K562 (cell line): ENCODE results near the gene YPEL3. TPM values are rescaled to one million over a fixed set of nuclear protein-coding genes. Genes with fewer than 3 reads are reported as not detected.

Source experiments
- ATAC-seq: fragments of 200-7000 bp; cut with Tn5 transposase; 3 replicates; pipeline ENCODE4 v1.9.1; 2020; ENCODE audit warnings: moderate library complexity
- BruUV-seq: library from RNA; stranded (reverse); fragments of 400-500 nt; replicated peaks from 2 replicates; lab custom pipeline; 2021; lab: Mats Ljungman, UMichigan
- CTCF ChIA-PET: fragments of 300-600 bp; formaldehyde crosslinking; extraction: SDS; loops from one replicate; lab custom pipeline; 2021; ENCODE audit warnings: low intra/inter-chr PET ratio; lab: Yijun Ruan, JAX
- POLR2A ChIA-PET: fragments of 300-600, 350-650 bp; sonication (Branson Sonifier 250); formaldehyde crosslinking; extraction: SDS; loops from one replicate; lab custom pipeline; 2021; ENCODE audit warnings: antibody characterized with exemption, inconsistent platforms; lab: Yijun Ruan, JAX
- DNase-seq, 4 experiments: peaks; one replicate each; pipeline versions ENCODE4 v3.0.0 to v3.0.0-alpha.2; 2011 to 2018; ENCODE audit warnings: low spot score in 3 of 4, mixed read lengths in 3 of 4; ENCODE audit errors: extremely low read depth in 1 of 4
- FAIRE-seq: peaks from 2 replicates; lab custom pipeline; 2011; peaks lifted over from hg19 to GRCh38; lab: Jason Lieb, UNC
- H2AFZ ChIP-seq: 2 replicates; pipeline ENCODE4 v1.6.0; 2011; ENCODE audit warnings: low read depth, low read length, control low read depth, inconsistent platforms
- H3K27ac ChIP-seq: fragments of 200-600 bp; 3 replicates; pipeline ENCODE4 v1.8.0; 2011; ENCODE audit warnings: low read depth, mild to moderate bottlenecking, control low read depth, inconsistent platforms, low read length, moderate library complexity, mixed read lengths; ENCODE audit errors: extremely low read depth
- H3K27me3 ChIP-seq, 2 experiments: fragments of 300-600 bp in 1 of 2; 2 replicates in 1 of 2; 3 replicates in 1 of 2; pipeline versions ENCODE4 v1.6.0 to v1.8.0; 2011; ENCODE audit warnings: inconsistent platforms in 2 of 2, low read length in 2 of 2, mild to moderate bottlenecking in 1 of 2, mixed read lengths in 1 of 2, moderate library complexity in 1 of 2; ENCODE audit not compliant: control insufficient read depth in 2 of 2, insufficient read depth in 2 of 2
- H3K36me3 ChIP-seq: fragments of 300-600 bp; 3 replicates; pipeline ENCODE4 v1.8.0; 2011; ENCODE audit warnings: mild to moderate bottlenecking, low read length, inconsistent platforms; ENCODE audit not compliant: control insufficient read depth, insufficient read depth
- H3K4me1 ChIP-seq, 2 experiments: fragments of 200-600 bp in 1 of 2; replicated peaks in 1 of 2; 2 replicates in 1 of 2; 3 replicates in 1 of 2; pipeline versions ENCODE4 v1.5.1 to v1.8.0; 2011; ENCODE audit warnings: inconsistent platforms in 2 of 2, low read length in 2 of 2, mild to moderate bottlenecking in 1 of 2, mixed read lengths in 1 of 2, moderate library complexity in 1 of 2; ENCODE audit not compliant: control insufficient read depth in 2 of 2, insufficient read depth in 2 of 2
- H3K4me2 ChIP-seq: 2 replicates; pipeline ENCODE4 v1.6.1; 2011; ENCODE audit warnings: low read length, control low read depth, inconsistent platforms, mixed read lengths; ENCODE audit not compliant: insufficient read depth
- H3K4me3 ChIP-seq: fragments of 200-600 bp; sonication (generic), shearing (Covaris generic); 2 replicates; pipeline ENCODE4 v1.5.1; 2016; ENCODE audit warnings: control low read depth, inconsistent platforms
- H3K79me2 ChIP-seq: fragments of 200-600 bp; 3 replicates; pipeline ENCODE4 v1.8.0; 2011; ENCODE audit warnings: low read length, inconsistent platforms; ENCODE audit not compliant: control insufficient read depth, insufficient read depth
- H3K9ac ChIP-seq, 2 experiments: 2 replicates each; pipeline versions ENCODE4 v1.6.0 to v1.6.1; 2011; ENCODE audit warnings: low read depth in 2 of 2, low read length in 2 of 2, control low read depth in 1 of 2, inconsistent platforms in 1 of 2, mild to moderate bottlenecking in 1 of 2, mixed read lengths in 1 of 2; ENCODE audit not compliant: insufficient read depth in 1 of 2
- H3K9me1 ChIP-seq: one replicate; pipeline ENCODE4 v1.6.0; 2011; ENCODE audit warnings: inconsistent platforms, mild to moderate bottlenecking, low read length, moderate library complexity; ENCODE audit not compliant: control insufficient read depth, insufficient read depth
- H3K9me3 ChIP-seq: replicated peaks from 2 replicates; pipeline ENCODE4 v1.5.1; 2011; ENCODE audit warnings: low read depth, low read length, inconsistent platforms; ENCODE audit not compliant: control insufficient read depth, insufficient read depth
- H4K20me1 ChIP-seq: replicated peaks from 2 replicates; pipeline ENCODE4 v1.6.1; 2011; ENCODE audit warnings: low read length, inconsistent platforms, mixed read lengths; ENCODE audit not compliant: control insufficient read depth, insufficient read depth
- MTA1 ChIP-seq: fragments of 450-650 bp; IDR thresholded peaks from 2 replicates; pipeline ENCODE4 v1.6.1; 2017; ENCODE audit warnings: borderline replicate concordance
- MYNN ChIP-seq, 2 experiments: sonication (generic); formaldehyde crosslinking in 1 of 2; IDR thresholded peaks; 2 replicates each; pipeline versions ENCODE4 v1.5.0 to v1.6.1; 2016 to 2020; ENCODE audit warnings: antibody characterized with exemption in 1 of 2, missing genetic modification reagents in 1 of 2
- NFRKB ChIP-seq: fragments of 450-650 bp; IDR thresholded peaks from 2 replicates; pipeline ENCODE4 v1.6.1; 2016; ENCODE audit warnings: low read depth
- POLR2AphosphoS2 ChIP-seq: IDR thresholded peaks from 2 replicates; pipeline ENCODE4 v1.6.1; 2012; ENCODE audit warnings: low read length, improper control_type of control experiment
- PRDM10 ChIP-seq: fragments of 450-650 bp; IDR thresholded peaks from 2 replicates; pipeline ENCODE4 v1.6.1; 2018; ENCODE audit not compliant: partially characterized antibody
- PTBP1 ChIP-seq: fragments of 200-400 bp; formaldehyde crosslinking; IDR thresholded peaks from 2 replicates; pipeline ENCODE4 v1.6.1; 2017; ENCODE audit warnings: low read depth, low read length
- RAD51 ChIP-seq: fragments of 450-650 bp; IDR thresholded peaks from 2 replicates; pipeline ENCODE4 v1.7.1; 2016; ENCODE audit warnings: low read depth, mild to moderate bottlenecking, borderline replicate concordance
- SIN3A ChIP-seq, 2 experiments: fragments of 150-350 bp in 1 of 2; IDR thresholded peaks; 2 replicates each; pipeline ENCODE4 v1.6.1; 2011 to 2016; ENCODE audit warnings: borderline replicate concordance in 2 of 2, low read depth in 2 of 2, low read length in 2 of 2, mild to moderate bottlenecking in 2 of 2, moderate library complexity in 2 of 2; ENCODE audit not compliant: control insufficient read depth in 1 of 2
- SUPT5H ChIP-seq: fragments of 450-650 bp; IDR thresholded peaks from 2 replicates; pipeline ENCODE4 v1.6.1; 2016
- TCFL5 ChIP-seq: fragments of 250-450 bp; sonication (Bioruptor Pico); conservative IDR thresholded peaks from 2 replicates; pipeline ENCODE4 v1.6.1; 2021; ENCODE audit warnings: mild to moderate bottlenecking, moderate library complexity, matching md5 sums
- ZBTB7A ChIP-seq: IDR thresholded peaks from 2 replicates; pipeline ENCODE4 v1.6.1; 2011; ENCODE audit warnings: low read depth, mild to moderate bottlenecking, low read length, moderate library complexity, borderline replicate concordance; ENCODE audit not compliant: control insufficient read depth
- ZNF263 ChIP-seq: sonication (generic); formaldehyde crosslinking; IDR thresholded peaks from 2 replicates; pipeline ENCODE4 v1.8.0; 2022; ENCODE audit warnings: mild to moderate bottlenecking, missing genetic modification reagents, borderline replicate concordance
- WGBS: fragments of 100-300 bp; shearing (Covaris generic); methylation state at CpG from one replicate; pipeline ENCODE4 v1.1.6; 2016; ENCODE audit warnings: low coverage, mixed read lengths; ENCODE audit not compliant: insufficient coverage; ENCODE audit errors: missing lambda C conversion rate; 5-methylcytosine and 5-hydroxymethylcytosine counted together
- in situ Hi-C: fragments of 300-500 bp; cut with MboI; formaldehyde crosslinking; loops from 4 replicates; pipeline ENCODE4 v1.15.0; 2018; ENCODE audit warnings: inconsistent platforms, mixed read lengths
- intact Hi-C: fragments of 100-400 bp; cut with micrococcal nuclease; formaldehyde crosslinking; loops from 2 replicates; pipeline ENCODE4 v1.14.2; 2022
- polyA plus RNA-seq, 8 experiments: library from polyadenylated mRNA; depleted of rRNA in 4 of 8; stranded (reverse) in 5 of 8; unstranded in 3 of 8; fragments of >200 nt; fragmentation: Nextera tagmentation in 2 of 8; fragmentation: Illumina TruSeq in 1 of 8; extraction: Ambion mirVana in 2 of 8; extraction: Trizol in 1 of 8; gene quantifications; 2 replicates each; pipeline versions ENCODE4 v1.2.1 to v1.2.3, GENCODE V29; 2011 to 2014; ENCODE audit warnings: inconsistent platforms in 1 of 8, missing spikeins in 1 of 8
- total RNA-seq, 7 experiments: library from RNA; depleted of rRNA in 6 of 7; stranded (reverse); fragments of >200 nt in 6 of 7; fragmentation: Illumina TruSeq in 2 of 7; extraction: Trizol in 2 of 7; gene quantifications; 2 replicates each; pipeline versions ENCODE4 v1.2.1 to v1.2.3, GENCODE V29; 2011 to 2021; ENCODE audit warnings: low replicate concordance in 1 of 7
- TF ChIP-seq, protein P1 (sequence below): fragments of 450-650 bp; formaldehyde crosslinking; IDR thresholded peaks from 2 replicates; pipeline ENCODE4 v1.4.0; 2020; ENCODE audit warnings: mild to moderate bottlenecking

Gene YPEL3
- total and polyA plus RNA-seq, 9 of the 15 experiments (the other 6 are each of a cell fraction or from before 2014, with no cell fraction given) = 0.41 to 15.0 (median 2.9) TPM

- peak overlapping the region; percentile 92 for H3K4me2 ChIP-seq
- in situ Hi-C loops = no loop called here
- peak overlapping the region; percentile 88 for H3K4me3 ChIP-seq
- H3K9me3 ChIP-seq = no peaks in the 10 kb centered on the region
- peak overlapping the region; percentile 76 for H2AFZ ChIP-seq
- peaks cover 35 to 54% of the 10 kb centered on the region in 2 experiments for H3K4me1 ChIP-seq
- H3K27me3 ChIP-seq = no peaks in the 10 kb centered on the region
- H3K9ac ChIP-seq = peak overlapping the region; percentile 93 to 100
- H3K27ac ChIP-seq = peak overlapping the region; percentile 99
- H4K20me1 ChIP-seq = peaks cover 30% of the 10 kb centered on the region
- peak; percentile 74 for FAIRE-seq
- H3K36me3 ChIP-seq = peaks cover 30% of the 10 kb centered on the region
- ATAC-seq = peak; percentile 8
- H3K79me2 ChIP-seq = peaks cover 59% of the 10 kb centered on the region
- peaks cover 8% of the 10 kb centered on the region for H3K9me1 ChIP-seq
- BruUV-seq = no TSS peak
- intact Hi-C loops = loop anchor here (10.0 kb wide), 2 partner anchors 311 to 591 kb away; partner anchors contain the start of genes FBRS, MYL11, PRR14 and TBC1D10B
- peak; percentile 67 to 81 (median 74) for DNase-seq
- ChIA-PET CTCF (no interaction called here), POLR2A (interaction anchor here (0.6 to 2.0 kb wide), 5 partner anchors 10 to 648 kb away, joined by 3 to 13 read pairs (median 3); a partner anchor contains a TSS)
- WGBS = 7% methylated on average over 26 of the region's 27 CpGs
- TF ChIP-seq ZBTB7A (0 out of 2 replicates have a peak, but pooled peaks have one; percentile 11), SIN3A (IDR thresholded peaks at IDR 0.05; ENCODE audit: borderline replicate concordance in 2 of 2, control insufficient read depth in 1 of 2, low read depth in 2 of 2, low read length in 2 of 2) (peak in 1 of 2 experiments; percentile 59; a peak in 1 of 4 replicates), SUPT5H (peak; percentile 47), PTBP1 (0 out of 2 replicates have a peak, but pooled peaks have one; percentile 26), PRDM10 (peak; percentile 67), MYNN (IDR thresholded peaks at IDR 0.05) (peak; percentile 54; the same call in 1 of the 2 replicates), MYNN (CRISPR knock-in tag; IDR thresholded peaks at IDR 0.05) (no peak), MTA1 (peak; percentile 25; the same call in 1 of the 2 replicates), TCFL5 (CRISPR knock-in tag) (no peak), NFRKB (peak; percentile 66; the same call in 1 of the 2 replicates), POLR2AphosphoS2 (0 out of 2 replicates have a peak, but pooled peaks have one; percentile 61), ZNF263 (CRISPR knock-in tag) (peak; percentile 98), RAD51 (peak; percentile 88)
- TF ChIP-seq, protein P1, sequence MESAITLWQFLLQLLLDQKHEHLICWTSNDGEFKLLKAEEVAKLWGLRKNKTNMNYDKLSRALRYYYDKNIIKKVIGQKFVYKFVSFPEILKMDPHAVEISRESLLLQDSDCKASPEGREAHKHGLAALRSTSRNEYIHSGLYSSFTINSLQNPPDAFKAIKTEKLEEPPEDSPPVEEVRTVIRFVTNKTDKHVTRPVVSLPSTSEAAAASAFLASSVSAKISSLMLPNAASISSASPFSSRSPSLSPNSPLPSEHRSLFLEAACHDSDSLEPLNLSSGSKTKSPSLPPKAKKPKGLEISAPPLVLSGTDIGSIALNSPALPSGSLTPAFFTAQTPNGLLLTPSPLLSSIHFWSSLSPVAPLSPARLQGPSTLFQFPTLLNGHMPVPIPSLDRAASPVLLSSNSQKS (CRISPR knock-in tag) = no peak
These were observed 31.9 kb downstream of the YPEL3 start for GRCh38 chr16:30063893-30064728.
